HepG2 (cell line): ENCODE results near the gene KIF15. TPM values are rescaled to one million over a fixed set of nuclear protein-coding genes. Genes with fewer than 3 reads are reported as not detected.

Experiments used
- ELF4 ChIP-seq: sonication (generic); formaldehyde crosslinking; IDR thresholded peaks from 2 replicates; pipeline ENCODE4 v1.5.0; 2020; ENCODE audit warnings: missing genetic modification reagents, mild to moderate bottlenecking, moderate library complexity, borderline replicate concordance
- ETV5 ChIP-seq: IDR thresholded peaks from 2 replicates; pipeline ENCODE4 v1.6.1; 2018; ENCODE audit warnings: missing biosample characterization, missing genetic modification reagents, inconsistent platforms, borderline replicate concordance
- EZH2 ChIP-seq: conservative IDR thresholded peaks from 2 replicates; pipeline ENCODE4 v1.6.1; 2012; ENCODE audit warnings: mild to moderate bottlenecking, low read depth, low read length, moderate library complexity
- FOXP1 ChIP-seq, 2 experiments: fragments of 450-650 bp in 1 of 2; IDR thresholded peaks; 2 replicates each; pipeline ENCODE4 v1.6.1; 2017 to 2018; ENCODE audit warnings: antibody characterized with exemption in 1 of 2
- GATA4 ChIP-seq: sonication (generic); IDR thresholded peaks from 2 replicates; pipeline ENCODE4 v1.6.1; 2016; ENCODE audit warnings: antibody characterized with exemption, low read depth, borderline replicate concordance
- HNF4A ChIP-seq: sonication (generic); formaldehyde crosslinking; IDR thresholded peaks from 2 replicates; pipeline ENCODE4 v1.4.0; 2020; ENCODE audit warnings: missing genetic modification reagents
- HNRNPK ChIP-seq: fragments of 200-400 bp; formaldehyde crosslinking; IDR thresholded peaks from 2 replicates; pipeline ENCODE4 v1.6.1; 2018; ENCODE audit warnings: low read length, low read depth, moderate library complexity, mild to moderate bottlenecking; ENCODE audit not compliant: poor library complexity, severe bottlenecking
- HNRNPLL ChIP-seq: fragments of 200-400 bp; formaldehyde crosslinking; IDR thresholded peaks from 2 replicates; pipeline ENCODE4 v1.6.1; 2017; ENCODE audit warnings: mild to moderate bottlenecking, low read depth, low read length; ENCODE audit not compliant: poor library complexity, severe bottlenecking
- MLLT10 ChIP-seq: sonication (generic); formaldehyde crosslinking; IDR thresholded peaks from 2 replicates; pipeline ENCODE4 v1.4.0; 2020; ENCODE audit warnings: missing genetic modification reagents
- NKX3-1 ChIP-seq: sonication (generic); formaldehyde crosslinking; IDR thresholded peaks from 2 replicates; pipeline ENCODE4 v1.5.0; 2020; ENCODE audit warnings: missing genetic modification reagents
- RFX5 ChIP-seq: IDR thresholded peaks from 2 replicates; pipeline ENCODE4 v1.6.1; 2011; ENCODE audit warnings: low read depth, low read length, improper control_type of control experiment
- RNF2 ChIP-seq: fragments of 450-650 bp; conservative IDR thresholded peaks from 2 replicates; pipeline ENCODE4 v1.6.1; 2016; ENCODE audit warnings: low read depth
- SOX13 ChIP-seq, 3 experiments: fragments of 450-650 bp in 1 of 3; sonication (generic) in 1 of 3; formaldehyde crosslinking in 1 of 3; IDR thresholded peaks in 2 of 3; conservative IDR thresholded peaks in 1 of 3; 2 replicates each; pipeline versions ENCODE4 v1.5.0 to v1.6.1; 2016 to 2020; ENCODE audit warnings: antibody characterized with exemption in 1 of 3, mild to moderate bottlenecking in 1 of 3, missing compliant biosample characterization in 1 of 3, missing genetic modification reagents in 1 of 3, moderate library complexity in 1 of 3
- SOX5 ChIP-seq: IDR thresholded peaks from 2 replicates; pipeline ENCODE4 v1.6.1; 2016; ENCODE audit warnings: borderline replicate concordance
- SRY ChIP-seq: sonication (generic); formaldehyde crosslinking; IDR thresholded peaks from 2 replicates; pipeline ENCODE4 v1.8.0; 2022; ENCODE audit warnings: mild to moderate bottlenecking, missing genetic modification reagents
- ZNF367 ChIP-seq: sonication (generic); formaldehyde crosslinking; IDR thresholded peaks from 2 replicates; pipeline ENCODE4 v1.4.0; 2020; ENCODE audit warnings: missing genetic modification reagents, borderline replicate concordance
- ZNF547 ChIP-seq: sonication (generic); formaldehyde crosslinking; IDR thresholded peaks from 2 replicates; pipeline ENCODE4 v1.5.1; 2020; ENCODE audit warnings: mild to moderate bottlenecking, missing genetic modification reagents
- ZNF549 ChIP-seq: sonication (generic); formaldehyde crosslinking; IDR thresholded peaks from 2 replicates; pipeline ENCODE4 v1.5.0; 2020; ENCODE audit warnings: missing genetic modification reagents
- ZNF564 ChIP-seq: sonication (generic); formaldehyde crosslinking; IDR thresholded peaks from 2 replicates; pipeline ENCODE4 v1.8.1; 2023; ENCODE audit warnings: mild to moderate bottlenecking, missing genetic modification reagents
- ZNF616 ChIP-seq: sonication (generic); formaldehyde crosslinking; IDR thresholded peaks from 2 replicates; pipeline ENCODE4 v1.5.0; 2020; ENCODE audit warnings: low read depth, mild to moderate bottlenecking, missing genetic modification reagents
- ZNF737 ChIP-seq: sonication (generic); formaldehyde crosslinking; IDR thresholded peaks from 2 replicates; pipeline ENCODE4 v1.5.0; 2020; ENCODE audit warnings: missing genetic modification reagents, mild to moderate bottlenecking, borderline replicate concordance
- ZNF746 ChIP-seq: sonication (generic); formaldehyde crosslinking; IDR thresholded peaks from 2 replicates; pipeline ENCODE4 v1.8.0; 2022; ENCODE audit warnings: mild to moderate bottlenecking, missing genetic modification reagents
- ZNF766 ChIP-seq: sonication (generic); formaldehyde crosslinking; IDR thresholded peaks from 2 replicates; pipeline ENCODE4 v1.5.0; 2020; ENCODE audit warnings: missing genetic modification reagents, borderline replicate concordance
- ZNF878 ChIP-seq: sonication (generic); formaldehyde crosslinking; IDR thresholded peaks from 2 replicates; pipeline ENCODE4 v1.8.1; 2023; ENCODE audit warnings: mild to moderate bottlenecking, missing genetic modification reagents, moderate library complexity
- ZSCAN30 ChIP-seq: sonication (generic); formaldehyde crosslinking; IDR thresholded peaks from 2 replicates; pipeline ENCODE4 v1.5.0; 2020; ENCODE audit warnings: mild to moderate bottlenecking, missing genetic modification reagents
- ZSCAN9 ChIP-seq: IDR thresholded peaks from 2 replicates; pipeline ENCODE4 v1.6.1; 2016; ENCODE audit warnings: borderline replicate concordance
- polyA plus RNA-seq, 8 experiments: library from polyadenylated mRNA; depleted of rRNA in 3 of 8; stranded (reverse) in 7 of 8; unstranded in 1 of 8; fragments of >200 nt; fragmentation: Illumina TruSeq in 4 of 8; extraction: Trizol in 4 of 8; gene quantifications; 2 replicates each; pipeline versions ENCODE4 v1.2.1 to v1.2.3, GENCODE V29; 2011 to 2016; ENCODE audit warnings: low read depth in 4 of 8, missing spikeins in 1 of 8, mixed read lengths in 1 of 8; ENCODE audit not compliant: insufficient read depth in 1 of 8
- total RNA-seq, 5 experiments: library from RNA; depleted of rRNA; stranded (reverse); fragments of >200 nt; fragmentation: Illumina TruSeq; extraction: Trizol; gene quantifications; 2 replicates each; pipeline ENCODE4 v1.2.3, GENCODE V29; 2016; ENCODE audit warnings: low read depth in 1 of 5
- TF ChIP-seq, protein P1 (sequence below): sonication (generic); formaldehyde crosslinking; IDR thresholded peaks from 2 replicates; pipeline ENCODE4 v1.4.0; 2020; ENCODE audit warnings: missing genetic modification reagents, mild to moderate bottlenecking, borderline replicate concordance
- TF ChIP-seq, protein P2 (sequence below): sonication (generic); formaldehyde crosslinking; IDR thresholded peaks from 2 replicates; pipeline ENCODE4 v1.5.0; 2020; ENCODE audit warnings: mild to moderate bottlenecking, low read depth, missing genetic modification reagents, borderline replicate concordance

The KIF15 gene
- total and polyA plus RNA-seq, 2 of the 13 experiments (the other 11 are each of a cell fraction or from before 2014, with no cell fraction given), result 4.8 to 33.8 TPM

DNA sequence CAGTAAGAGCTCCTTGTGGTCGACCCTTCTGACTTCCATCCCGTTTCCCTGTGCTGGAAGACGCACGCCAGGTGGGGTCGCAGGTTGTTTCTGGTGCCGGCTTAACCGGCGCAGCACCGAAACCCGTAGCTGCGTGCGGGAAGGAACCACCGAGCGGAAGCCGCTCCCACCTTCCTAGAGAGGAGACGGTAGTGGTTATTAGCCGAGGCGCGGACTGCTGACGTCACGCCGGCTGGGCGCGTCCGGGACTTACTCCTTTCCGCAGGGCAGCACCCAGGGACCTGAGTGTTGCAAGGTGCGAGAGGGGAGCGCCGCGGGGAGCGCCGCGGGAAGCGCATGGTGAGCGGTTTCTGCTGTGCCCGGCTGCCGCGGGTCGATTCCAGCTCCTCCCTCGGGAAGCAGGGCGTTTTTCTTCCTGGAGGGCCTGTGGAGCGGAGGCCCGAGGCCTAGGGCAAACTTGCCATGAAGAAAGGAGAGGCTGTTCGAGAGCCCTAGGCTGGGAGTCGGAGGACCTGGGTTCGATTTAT lies 32.1 kb upstream of the KIF15 start, which contains the start of gene ZNF501 (continued):
- TF ChIP-seq HNRNPLL (peak; percentile 80), EZH2 (no peak), ZNF367 (no peak), HNRNPK (no peak), RFX5 (peak; percentile 45; the same call in 1 of the 2 replicates), ZSCAN30 (CRISPR knock-in tag) (peak; percentile 55; the same call in 1 of the 2 replicates), ETV5 (CRISPR knock-in tag) (peak; percentile 77), SRY (CRISPR knock-in tag) (peak; percentile 64; the same call in 1 of the 2 replicates), ZNF766 (CRISPR knock-in tag) (peak; percentile 76; the same call in 1 of the 2 replicates), SOX5 (CRISPR knock-in tag) (peak; percentile 58; the same call in 1 of the 2 replicates), ZNF737 (no peak), ZNF564 (CRISPR knock-in tag) (peak; percentile 90), SOX13 (IDR thresholded peaks at IDR 0.05) (0 out of 2 replicates have a peak, but pooled peaks have one; percentile 21), SOX13 (CRISPR knock-in tag; conservative IDR thresholded peaks at IDR 0.05 in 1 of 2, IDR thresholded peaks at IDR 0.05 in 1 of 2) (0 out of 4 replicates have a peak, but pooled peaks of 1 of the 2 experiments have one; percentile 41), ZNF746 (CRISPR knock-in tag) (no peak), ZNF878 (CRISPR knock-in tag) (peak; percentile 54), FOXP1 (IDR thresholded peaks at IDR 0.05) (no peak), FOXP1 (CRISPR knock-in tag; IDR thresholded peaks at IDR 0.05) (0 out of 2 replicates have a peak, but pooled peaks have one; percentile 14), HNF4A (peak; percentile 29; the same call in 1 of the 2 replicates), MLLT10 (CRISPR knock-in tag) (no peak), ZNF616 (CRISPR knock-in tag) (no peak), RNF2 (peak; percentile 62), GATA4 (0 out of 2 replicates have a peak, but pooled peaks have one; percentile 27), ELF4 (CRISPR knock-in tag) (no peak), ZNF547 (CRISPR knock-in tag) (no peak), ZNF549 (CRISPR knock-in tag) (no peak), NKX3-1 (peak; percentile 17; the same call in 1 of the 2 replicates), ZSCAN9 (CRISPR knock-in tag) (no peak)
- TF ChIP-seq, protein P1, sequence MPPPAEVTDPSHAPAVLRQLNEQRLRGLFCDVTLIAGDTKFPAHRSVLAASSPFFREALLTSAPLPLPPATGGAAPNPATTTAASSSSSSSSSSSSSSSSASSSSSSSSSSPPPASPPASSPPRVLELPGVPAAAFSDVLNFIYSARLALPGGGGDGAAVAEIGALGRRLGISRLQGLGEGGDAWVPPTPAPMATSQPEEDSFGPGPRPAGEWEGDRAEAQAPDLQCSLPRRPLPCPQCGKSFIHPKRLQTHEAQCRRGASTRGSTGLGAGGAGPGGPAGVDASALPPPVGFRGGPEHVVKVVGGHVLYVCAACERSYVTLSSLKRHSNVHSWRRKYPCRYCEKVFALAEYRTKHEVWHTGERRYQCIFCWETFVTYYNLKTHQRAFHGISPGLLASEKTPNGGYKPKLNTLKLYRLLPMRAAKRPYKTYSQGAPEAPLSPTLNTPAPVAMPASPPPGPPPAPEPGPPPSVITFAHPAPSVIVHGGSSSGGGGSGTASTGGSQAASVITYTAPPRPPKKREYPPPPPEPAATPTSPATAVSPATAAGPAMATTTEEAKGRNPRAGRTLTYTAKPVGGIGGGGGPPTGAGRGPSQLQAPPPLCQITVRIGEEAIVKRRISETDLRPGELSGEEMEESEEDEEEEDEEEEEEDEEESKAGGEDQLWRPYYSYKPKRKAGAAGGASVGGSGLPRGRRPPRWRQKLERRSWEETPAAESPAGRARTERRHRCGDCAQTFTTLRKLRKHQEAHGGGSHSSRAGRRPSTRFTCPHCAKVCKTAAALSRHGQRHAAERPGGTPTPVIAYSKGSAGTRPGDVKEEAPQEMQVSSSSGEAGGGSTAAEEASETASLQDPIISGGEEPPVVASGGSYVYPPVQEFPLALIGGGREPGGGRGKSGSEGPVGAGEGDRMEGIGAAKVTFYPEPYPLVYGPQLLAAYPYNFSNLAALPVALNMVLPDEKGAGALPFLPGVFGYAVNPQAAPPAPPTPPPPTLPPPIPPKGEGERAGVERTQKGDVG (CRISPR knock-in tag), result no peak; the same call in 1 of the 2 replicates
- TF ChIP-seq, protein P2, sequence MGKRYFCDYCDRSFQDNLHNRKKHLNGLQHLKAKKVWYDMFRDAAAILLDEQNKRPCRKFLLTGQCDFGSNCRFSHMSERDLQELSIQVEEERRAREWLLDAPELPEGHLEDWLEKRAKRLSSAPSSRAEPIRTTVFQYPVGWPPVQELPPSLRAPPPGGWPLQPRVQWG (CRISPR knock-in tag), result no peak
